ENCODE data around the gene SLC39A8. TPM values are rescaled to one million over a fixed set of nuclear protein-coding genes. Genes with fewer than 3 reads are reported as not detected.

Gene SLC39A8
- total RNA-seq, 1 donor from 2014 or later, result 17.1 TPM

DNA sequence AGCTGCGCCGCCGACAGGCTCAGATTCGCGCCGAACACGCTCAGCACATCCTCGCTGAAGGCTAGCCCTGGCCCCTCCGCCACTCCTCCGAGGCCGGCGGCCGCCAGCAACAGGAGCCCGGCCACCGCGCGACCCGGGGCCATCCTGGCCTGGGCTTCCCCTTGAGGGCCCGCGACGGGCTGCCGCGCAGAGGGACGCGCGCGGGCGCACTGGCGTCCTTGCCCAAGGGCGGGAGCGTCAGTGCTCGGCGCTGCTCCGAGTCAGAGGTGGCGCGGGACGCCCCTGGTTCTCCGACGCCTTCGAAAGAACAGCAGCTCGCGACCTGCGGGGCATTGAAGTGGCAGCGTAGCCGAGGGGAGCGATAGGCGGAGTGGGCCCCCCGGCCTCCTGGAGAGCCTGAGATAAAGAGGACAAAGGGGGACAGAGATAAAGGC is 745 bp downstream of the SLC39A8 start:
- TF ChIP-seq, protein P1, sequence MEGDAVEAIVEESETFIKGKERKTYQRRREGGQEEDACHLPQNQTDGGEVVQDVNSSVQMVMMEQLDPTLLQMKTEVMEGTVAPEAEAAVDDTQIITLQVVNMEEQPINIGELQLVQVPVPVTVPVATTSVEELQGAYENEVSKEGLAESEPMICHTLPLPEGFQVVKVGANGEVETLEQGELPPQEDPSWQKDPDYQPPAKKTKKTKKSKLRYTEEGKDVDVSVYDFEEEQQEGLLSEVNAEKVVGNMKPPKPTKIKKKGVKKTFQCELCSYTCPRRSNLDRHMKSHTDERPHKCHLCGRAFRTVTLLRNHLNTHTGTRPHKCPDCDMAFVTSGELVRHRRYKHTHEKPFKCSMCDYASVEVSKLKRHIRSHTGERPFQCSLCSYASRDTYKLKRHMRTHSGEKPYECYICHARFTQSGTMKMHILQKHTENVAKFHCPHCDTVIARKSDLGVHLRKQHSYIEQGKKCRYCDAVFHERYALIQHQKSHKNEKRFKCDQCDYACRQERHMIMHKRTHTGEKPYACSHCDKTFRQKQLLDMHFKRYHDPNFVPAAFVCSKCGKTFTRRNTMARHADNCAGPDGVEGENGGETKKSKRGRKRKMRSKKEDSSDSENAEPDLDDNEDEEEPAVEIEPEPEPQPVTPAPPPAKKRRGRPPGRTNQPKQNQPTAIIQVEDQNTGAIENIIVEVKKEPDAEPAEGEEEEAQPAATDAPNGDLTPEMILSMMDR (IDR thresholded peaks at IDR 0.05), result no peak
- intact Hi-C loops (cut with DNase I), result loop anchor here (2.0 kb wide), 3 partner anchors 86 to 524 kb away; partner anchors contain the start of genes CISD2 and NFKB1
- peak in 1 of 2 donors; percentile 76 for DNase-seq (ENCODE audit: low spot score in 2 of 2)

DNA sequence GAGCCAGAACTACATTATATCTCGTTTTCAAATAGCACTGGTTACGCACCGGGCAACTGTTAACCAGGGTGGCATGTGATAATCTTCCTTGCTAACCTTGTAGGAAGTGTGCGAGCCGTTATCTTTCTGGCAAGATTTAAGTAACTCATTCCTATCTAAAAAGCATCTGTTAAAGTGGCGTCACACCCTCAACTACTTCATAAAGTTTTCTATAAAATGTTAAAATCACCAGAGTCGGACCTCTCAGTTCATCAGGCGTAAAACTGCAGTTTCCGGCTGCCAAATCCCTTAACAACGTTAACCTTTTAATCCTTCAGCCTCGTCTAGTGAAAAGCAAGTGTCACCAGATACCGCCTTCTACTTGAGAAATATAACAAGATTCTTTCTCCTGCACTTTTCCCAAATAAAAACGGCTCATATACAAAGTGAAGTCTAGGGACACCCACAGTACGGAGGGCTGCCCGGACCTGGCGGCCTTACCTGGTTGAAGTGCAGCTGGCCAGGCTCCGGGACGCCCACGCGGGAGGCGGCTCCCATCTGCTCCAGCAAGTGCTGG is 1.2 kb downstream of the SLC39A8 start:
- no peaks in the 10 kb centered on the region for H3K27me3 ChIP-seq
- TF ChIP-seq, protein P1 (IDR thresholded peaks at IDR 0.05), result no peak
- peaks cover 0 to 3% of the 10 kb centered on the region in 2 donors for H3K4me1 ChIP-seq
- H3K27ac ChIP-seq, result peak overlapping the region; percentile 23 to 64
- peak overlapping the region; percentile 83 to 86 for H3K4me3 ChIP-seq
- no peak for DNase-seq (ENCODE audit: low spot score in 2 of 2)
- intact Hi-C loops (cut with DNase I), result loop anchor here (2.0 kb wide), 3 partner anchors 87 to 525 kb away; partner anchors contain the start of genes CISD2 and NFKB1
- no peaks in the 10 kb centered on the region for H3K36me3 ChIP-seq
- H3K9me3 ChIP-seq, result no peaks in the 10 kb centered on the region

More for the DNA sequence above, 745 bp downstream of the SLC39A8 start:
- no peaks in the 10 kb centered on the region for H3K36me3 ChIP-seq
- H3K4me3 ChIP-seq, result peak overlapping the region; percentile 83 to 86
- peak overlapping the region; percentile 23 to 64 for H3K27ac ChIP-seq
- no peaks in the 10 kb centered on the region for H3K27me3 ChIP-seq
- H3K9me3 ChIP-seq, result no peaks in the 10 kb centered on the region
- peaks cover 0 to 3% of the 10 kb centered on the region in 2 donors for H3K4me1 ChIP-seq

DNA sequence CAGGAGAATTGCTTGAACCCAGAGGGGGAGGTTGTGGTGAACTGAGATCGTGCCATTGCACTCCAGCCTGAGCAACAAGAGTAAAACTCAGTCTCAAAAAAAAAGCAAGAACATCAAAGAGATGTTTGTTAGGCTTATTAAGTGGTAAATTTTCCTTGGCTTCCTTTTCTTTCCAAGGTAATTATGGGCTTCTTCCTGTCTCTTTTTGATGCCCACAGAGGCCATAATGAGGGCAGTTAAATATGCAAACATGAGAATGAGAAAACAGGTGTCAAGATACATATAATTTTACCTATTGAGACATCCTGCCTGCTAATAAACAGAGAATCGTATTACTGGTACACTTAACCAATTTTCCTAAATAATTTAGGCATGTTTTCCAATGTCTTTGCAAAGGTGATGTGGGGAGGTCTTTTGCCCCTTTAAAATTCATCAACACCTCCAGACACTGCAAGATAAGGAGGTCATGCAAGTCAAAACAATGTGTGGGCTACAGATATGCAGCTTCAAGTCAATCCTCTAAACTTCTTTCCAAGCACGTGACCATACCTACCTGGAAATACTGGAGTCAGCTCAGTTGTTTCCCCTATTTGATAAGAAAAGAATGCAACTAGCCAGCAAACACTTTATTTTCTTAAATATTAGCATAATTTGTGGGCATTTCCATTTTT is 2.7 kb downstream of the SLC39A8 start:
- no peaks in the 10 kb centered on the region for H3K36me3 ChIP-seq
- no peaks in the 10 kb centered on the region for H3K9me3 ChIP-seq
- no peak overlapping the region for H3K4me3 ChIP-seq
- TF ChIP-seq, protein P1 (IDR thresholded peaks at IDR 0.05), result no peak
- H3K27me3 ChIP-seq, result no peaks in the 10 kb centered on the region
- H3K4me1 ChIP-seq, result peaks cover 0 to 3% of the 10 kb centered on the region in 2 donors
- intact Hi-C loops (cut with DNase I), result no loop called here
- no peak for DNase-seq (ENCODE audit: low spot score in 2 of 2)
- no peak overlapping the region for H3K27ac ChIP-seq

DNA sequence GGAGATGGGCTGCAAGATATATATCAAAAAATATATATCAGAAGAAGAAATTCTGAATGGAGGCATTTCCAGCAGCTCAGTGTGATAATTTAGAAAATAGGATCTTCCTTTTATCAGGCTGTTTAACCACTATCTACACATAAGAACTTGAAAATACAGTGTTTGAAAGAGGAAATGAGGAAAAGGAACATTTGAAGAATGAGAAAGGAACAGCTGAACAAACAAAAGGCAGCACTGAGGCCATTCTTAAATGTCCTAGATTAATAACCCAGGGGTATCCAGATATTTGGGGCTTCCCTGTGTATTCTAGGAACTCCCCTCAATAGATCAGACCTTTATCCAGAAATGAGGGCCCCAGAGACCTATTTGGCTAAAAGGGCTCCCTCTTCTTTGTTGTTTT is 4.1 kb downstream of the SLC39A8 start:
- Histone ChIP-seq H3K27me3 (no peaks in the 10 kb centered on the region), H3K4me1 (peaks cover 0 to 3% of the 10 kb centered on the region in 2 donors), H3K27ac (no peak overlapping the region), H3K9me3 (no peaks in the 10 kb centered on the region), H3K36me3 (no peaks in the 10 kb centered on the region), H3K4me3 (no peak overlapping the region)
- TF ChIP-seq, protein P1 (IDR thresholded peaks at IDR 0.05), result no peak
- no peak for DNase-seq (ENCODE audit: low spot score in 2 of 2)
- intact Hi-C loops (cut with DNase I), result no loop called here

GRCh38 chr4:102339018-102339417 is 6.3 kb downstream of the SLC39A8 start:
- DNase-seq (ENCODE audit: low spot score in 2 of 2), result no peak
- Histone ChIP-seq H3K36me3 (no peaks in the 10 kb centered on the region), H3K4me1 (peaks cover 0 to 2% of the 10 kb centered on the region in 2 donors), H3K27ac (no peak overlapping the region), H3K9me3 (no peaks in the 10 kb centered on the region), H3K27me3 (no peaks in the 10 kb centered on the region), H3K4me3 (no peak overlapping the region)
- TF ChIP-seq, protein P1 (IDR thresholded peaks at IDR 0.05), result no peak
- intact Hi-C loops (cut with DNase I), result no loop called here
